ENCODE measurements around the gene BABAM2. TPM values are rescaled to one million over a fixed set of nuclear protein-coding genes. Genes with fewer than 3 reads are reported as not detected.

The BABAM2 gene
- total RNA-seq, 1 experiment from 2014 or later = 43.5 TPM

- TF ChIP-seq CTCF (IDR thresholded peaks at IDR 0.05; ENCODE audit: unreplicated experiment) = no peak
- H3K27ac Mint-ChIP-seq (ENCODE audit: unreplicated experiment) = peak overlapping the region; percentile 4
- BruUV-seq (replicated peaks) = no TSS peak
Measured at GRCh38 chr2:27885661-27886060, 4.9 kb upstream of the BABAM2 start.

GRCh38 chr2:27886322-27886721 is 4.2 kb upstream of the BABAM2 start:
- peak overlapping the region; percentile 4 for H3K27ac Mint-ChIP-seq (ENCODE audit: unreplicated experiment)
- TF ChIP-seq CTCF (IDR thresholded peaks at IDR 0.05; ENCODE audit: unreplicated experiment) = no peak
- H3K36me3 Mint-ChIP-seq (ENCODE audit: insufficient read depth, unreplicated experiment) = peaks cover 20% of the 10 kb centered on the region
- peaks cover 4% of the 10 kb centered on the region for H3K9me3 Mint-ChIP-seq (ENCODE audit: low read depth, unreplicated experiment)
- CTCF ChIA-PET = no interaction called here
- peaks cover 47% of the 10 kb centered on the region for H3K4me1 Mint-ChIP-seq (ENCODE audit: low read depth, unreplicated experiment)
- no peak overlapping the region for H3K4me3 Mint-ChIP-seq (ENCODE audit: low read depth, unreplicated experiment)
- no peak for DNase-seq
- H3K27me3 Mint-ChIP-seq (ENCODE audit: unreplicated experiment) = no peaks in the 10 kb centered on the region
- no TSS peak for BruUV-seq (replicated peaks)
- intact Hi-C loops (cut with micrococcal nuclease; ENCODE audit: unreplicated experiment) = loop anchor here (2.0 kb wide), 1 partner anchor 510 kb away; no protein-coding TSS in a partner anchor

More at GRCh38 chr2:27885661-27886060, 4.9 kb upstream of the BABAM2 start:
- CTCF ChIA-PET = no interaction called here
- intact Hi-C loops (cut with micrococcal nuclease; ENCODE audit: unreplicated experiment) = loop anchor here (2.0 kb wide), 1 partner anchor 511 kb away; no protein-coding TSS in a partner anchor
- peaks cover 47% of the 10 kb centered on the region for H3K4me1 Mint-ChIP-seq (ENCODE audit: low read depth, unreplicated experiment)
- H3K36me3 Mint-ChIP-seq (ENCODE audit: insufficient read depth, unreplicated experiment) = peaks cover 13% of the 10 kb centered on the region
- H3K4me3 Mint-ChIP-seq (ENCODE audit: low read depth, unreplicated experiment) = no peak overlapping the region
- no peak for DNase-seq
- H3K9me3 Mint-ChIP-seq (ENCODE audit: low read depth, unreplicated experiment) = peaks cover 4% of the 10 kb centered on the region
- no peaks in the 10 kb centered on the region for H3K27me3 Mint-ChIP-seq (ENCODE audit: unreplicated experiment)

- no peaks in the 10 kb centered on the region for H3K27me3 Mint-ChIP-seq (ENCODE audit: unreplicated experiment)
- H3K27ac Mint-ChIP-seq (ENCODE audit: unreplicated experiment) = peak overlapping the region; percentile 4
- no TSS peak for BruUV-seq (replicated peaks)
- peak overlapping the region; percentile 5 for H3K4me3 Mint-ChIP-seq (ENCODE audit: low read depth, unreplicated experiment)
- H3K36me3 Mint-ChIP-seq (ENCODE audit: insufficient read depth, unreplicated experiment) = peaks cover 26% of the 10 kb centered on the region
- no peak for TF ChIP-seq CTCF (IDR thresholded peaks at IDR 0.05; ENCODE audit: unreplicated experiment)
- H3K9me3 Mint-ChIP-seq (ENCODE audit: low read depth, unreplicated experiment) = peaks cover 4% of the 10 kb centered on the region
- intact Hi-C loops (cut with micrococcal nuclease; ENCODE audit: unreplicated experiment) = loop anchor here (2.0 kb wide), 1 partner anchor 510 kb away; no protein-coding TSS in a partner anchor
- peaks cover 40% of the 10 kb centered on the region for H3K4me1 Mint-ChIP-seq (ENCODE audit: low read depth, unreplicated experiment)
- no peak for DNase-seq
- CTCF ChIA-PET = no interaction called here
Measured at GRCh38 chr2:27887111-27887510, 3.4 kb upstream of the BABAM2 start.

- Mint-ChIP-seq H3K9me3 (ENCODE audit: low read depth, unreplicated experiment) (peaks cover under 1% of the 10 kb centered on the region), H3K27ac (ENCODE audit: unreplicated experiment) (peak overlapping the region; percentile 97), H3K27me3 (ENCODE audit: unreplicated experiment) (no peaks in the 10 kb centered on the region), H3K36me3 (ENCODE audit: insufficient read depth, unreplicated experiment) (peaks cover 26% of the 10 kb centered on the region), H3K4me3 (ENCODE audit: low read depth, unreplicated experiment) (no peak overlapping the region), H3K4me1 (ENCODE audit: low read depth, unreplicated experiment) (peaks cover 33% of the 10 kb centered on the region)
- intact Hi-C loops (cut with micrococcal nuclease; ENCODE audit: unreplicated experiment) = loop anchor here (2.0 kb wide), 1 partner anchor 509 kb away; no protein-coding TSS in a partner anchor
- no TSS peak for BruUV-seq (replicated peaks)
- TF ChIP-seq CTCF (IDR thresholded peaks at IDR 0.05; ENCODE audit: unreplicated experiment) = no peak
- DNase-seq = no peak
- CTCF ChIA-PET = no interaction called here
Measured at GRCh38 chr2:27887830-27888229, 2.7 kb upstream of the BABAM2 start.
